Measurements from ENCODE around the gene PITX1.

Gene PITX1

GRCh38 chr5:135062216-135063055, 28.4 kb upstream of the PITX1 start:
- DNase-seq (ENCODE audit: low read depth): no peak

GRCh38 chr5:135061001-135061400, 27.0 kb upstream of the PITX1 start:
- DNase-seq (ENCODE audit: low read depth): no peak

GRCh38 chr5:135060021-135060420, 26.0 kb upstream of the PITX1 start:
- no peak for DNase-seq (ENCODE audit: low read depth)

GRCh38 chr5:135059000-135059923, 25.2 kb upstream of the PITX1 start:
- no peak for DNase-seq (ENCODE audit: low read depth)

DNA sequence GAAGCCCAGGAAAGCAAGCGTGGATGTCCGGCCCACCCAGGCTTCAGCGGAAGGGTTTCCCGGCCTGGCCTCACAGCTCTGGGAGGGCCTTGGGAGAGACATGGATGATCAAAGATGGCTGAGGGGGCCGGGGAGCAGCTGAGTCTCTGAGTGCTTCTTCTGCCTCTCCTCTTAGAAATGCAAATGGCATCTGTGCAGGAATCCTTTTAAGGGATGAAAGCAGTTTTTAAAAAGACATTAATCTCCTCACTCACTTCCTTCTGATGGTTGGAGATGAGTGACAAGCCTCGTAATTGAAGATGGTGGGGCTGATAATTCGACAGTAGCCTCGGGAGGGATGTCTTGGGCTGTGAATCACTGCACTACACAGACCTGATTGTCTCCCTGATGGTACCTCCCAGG, 24.3 kb upstream of the PITX1 start:
- DNase-seq (ENCODE audit: low read depth): no peak

DNA sequence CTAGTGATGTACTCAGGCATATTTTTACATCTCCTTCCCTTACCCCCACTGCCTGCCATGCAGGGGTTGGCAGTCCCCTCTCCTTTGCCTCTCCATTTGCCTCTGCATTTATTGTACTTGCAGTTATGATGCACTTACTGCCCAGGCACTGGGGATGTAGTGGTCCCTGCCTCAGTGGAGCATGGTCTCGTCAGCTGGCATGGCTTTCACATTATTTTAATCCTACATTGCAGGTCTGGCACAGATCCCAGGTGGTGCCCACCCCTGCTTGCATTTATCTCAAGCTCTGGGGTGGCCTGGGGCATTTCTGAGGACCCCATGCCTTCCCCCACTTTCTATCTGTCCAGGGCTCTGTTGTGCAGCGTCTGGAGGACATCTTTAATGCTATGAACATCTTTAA, 23.2 kb upstream of the PITX1 start:
- DNase-seq (ENCODE audit: low read depth): no peak

GRCh38 chr5:135056316-135057030, 22.4 kb upstream of the PITX1 start:
- DNase-seq (ENCODE audit: low read depth): no peak

DNA sequence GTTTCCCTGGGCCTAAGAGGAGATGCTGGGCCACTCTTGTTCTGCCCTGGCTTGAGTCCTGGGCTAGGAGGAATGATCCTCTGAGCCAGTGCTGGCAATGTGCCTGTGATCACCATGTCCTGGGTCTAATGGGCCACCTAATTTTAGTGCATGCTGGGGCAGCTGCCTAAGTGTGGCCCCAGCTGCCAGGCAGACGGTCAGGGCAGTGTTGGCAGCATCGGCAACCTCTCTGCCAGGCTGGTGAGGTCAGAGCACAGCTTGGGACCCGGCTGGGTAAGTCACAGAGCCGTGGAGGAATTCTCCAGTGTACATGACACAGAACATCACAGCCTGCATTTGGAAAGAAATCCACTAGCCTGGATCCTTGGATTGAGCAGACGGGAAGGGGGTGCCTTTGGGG, 21.4 kb upstream of the PITX1 start:
- DNase-seq (ENCODE audit: low read depth): no peak

- no peak for DNase-seq (ENCODE audit: low read depth)
These were observed 20.5 kb upstream of the PITX1 start for GRCh38 chr5:135054546-135054945.

DNA sequence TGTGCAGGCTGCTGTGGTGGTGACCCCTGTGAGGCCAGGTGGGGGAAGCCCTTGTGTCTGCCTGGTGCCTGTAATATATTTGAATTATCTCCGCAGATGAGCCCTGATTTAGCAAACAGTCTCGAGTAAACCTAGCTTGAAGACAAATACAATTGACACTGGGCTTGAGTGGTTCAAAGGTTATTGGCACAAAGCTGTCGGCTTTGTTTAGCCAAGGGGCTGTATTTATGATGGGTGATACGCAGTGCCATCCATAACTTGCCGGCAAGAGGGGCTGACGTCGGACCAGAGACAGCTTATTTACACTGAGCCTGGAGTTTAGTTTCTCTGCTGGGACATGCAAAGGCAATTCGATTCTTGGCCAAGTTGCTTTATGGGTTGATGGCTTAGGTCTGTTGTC, 20.0 kb upstream of the PITX1 start:
- DNase-seq (ENCODE audit: low read depth): no peak

GRCh38 chr5:135053278-135053677, 19.2 kb upstream of the PITX1 start:
- no peak for DNase-seq (ENCODE audit: low read depth)

- DNase-seq (ENCODE audit: low read depth): no peak
These were observed 18.6 kb upstream of the PITX1 start for GRCh38 chr5:135052511-135053145.

- no peak for DNase-seq (ENCODE audit: low read depth)
These were observed 17.8 kb upstream of the PITX1 start for GRCh38 chr5:135051872-135052271.

- DNase-seq (ENCODE audit: low read depth): no peak
These were observed 17.4 kb upstream of the PITX1 start for GRCh38 chr5:135051399-135051798.

- DNase-seq (ENCODE audit: low read depth): no peak
These were observed 16.3 kb upstream of the PITX1 start for GRCh38 chr5:135050244-135050767.

DNA sequence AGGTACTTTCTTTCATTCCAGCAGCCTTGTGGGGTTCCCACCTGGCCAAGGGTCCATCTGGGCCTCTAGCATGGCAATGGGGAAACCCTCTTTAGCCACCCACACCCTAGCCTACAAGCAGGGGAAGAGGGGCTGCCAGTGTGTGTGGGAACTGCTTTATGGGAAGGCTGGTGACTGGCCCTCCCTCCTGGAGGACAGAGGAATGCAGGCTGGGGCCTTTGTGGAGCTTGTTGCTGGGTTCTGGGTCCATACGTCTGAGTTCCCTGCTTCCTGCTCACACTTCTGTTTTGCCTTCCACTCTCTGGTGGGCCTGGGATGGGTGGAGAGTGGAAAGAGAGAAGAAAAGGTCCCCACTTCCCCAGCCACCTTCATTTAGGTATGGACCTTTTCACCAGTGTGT, 14.9 kb upstream of the PITX1 start:
- no peak for DNase-seq (ENCODE audit: low read depth)

GRCh38 chr5:135048286-135048685, 14.3 kb upstream of the PITX1 start:
- DNase-seq (ENCODE audit: low read depth): no peak

- DNase-seq (ENCODE audit: low read depth): no peak
These were observed 13.3 kb upstream of the PITX1 start for GRCh38 chr5:135047347-135047695.

GRCh38 chr5:135046661-135047346, 12.8 kb upstream of the PITX1 start:
- no peak for DNase-seq (ENCODE audit: low read depth)

GRCh38 chr5:135045488-135045887, 11.5 kb upstream of the PITX1 start:
- DNase-seq (ENCODE audit: low read depth): no peak

DNA sequence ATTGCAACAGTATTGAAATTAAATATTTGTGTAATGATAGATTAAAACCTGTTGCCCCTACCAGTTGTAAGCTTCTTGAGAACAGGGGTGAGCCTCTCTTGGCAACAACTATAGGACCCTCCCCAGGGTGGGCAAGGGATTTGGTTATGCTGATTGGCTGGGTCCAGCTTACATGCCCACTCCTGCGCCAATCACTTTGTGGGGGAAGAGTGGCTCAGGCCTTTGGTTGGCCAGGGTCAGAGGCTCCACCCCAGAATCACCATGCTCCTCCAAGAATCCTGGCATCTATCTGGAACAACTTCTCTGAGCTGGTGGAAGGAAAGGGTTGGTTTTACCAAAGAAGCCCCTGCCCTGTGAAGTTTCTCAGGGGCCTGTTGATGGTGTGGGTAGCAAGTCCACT, 8.6 kb upstream of the PITX1 start:
- no peak for DNase-seq (ENCODE audit: low read depth)
